Retinal pigment epithelial cell (primary cell): ENCODE measurements around the gene ORM2.

Source experiments
- DNase-seq: peaks from one replicate; pipeline ENCODE4 v3.0.0-alpha.2; 2010; ENCODE audit warnings: low read depth
- H3K4me3 ChIP-seq: 2 replicates; pipeline ENCODE4 v1.5.1; 2011; ENCODE audit warnings: mild to moderate bottlenecking, low read length, control low read depth, moderate library complexity
- TF ChIP-seq, protein P1 (sequence below): conservative IDR thresholded peaks from 2 replicates; pipeline ENCODE4 v1.5.1; 2011; ENCODE audit warnings: low read depth, low read length, control low read depth, inconsistent platforms

The ORM2 gene

DNA sequence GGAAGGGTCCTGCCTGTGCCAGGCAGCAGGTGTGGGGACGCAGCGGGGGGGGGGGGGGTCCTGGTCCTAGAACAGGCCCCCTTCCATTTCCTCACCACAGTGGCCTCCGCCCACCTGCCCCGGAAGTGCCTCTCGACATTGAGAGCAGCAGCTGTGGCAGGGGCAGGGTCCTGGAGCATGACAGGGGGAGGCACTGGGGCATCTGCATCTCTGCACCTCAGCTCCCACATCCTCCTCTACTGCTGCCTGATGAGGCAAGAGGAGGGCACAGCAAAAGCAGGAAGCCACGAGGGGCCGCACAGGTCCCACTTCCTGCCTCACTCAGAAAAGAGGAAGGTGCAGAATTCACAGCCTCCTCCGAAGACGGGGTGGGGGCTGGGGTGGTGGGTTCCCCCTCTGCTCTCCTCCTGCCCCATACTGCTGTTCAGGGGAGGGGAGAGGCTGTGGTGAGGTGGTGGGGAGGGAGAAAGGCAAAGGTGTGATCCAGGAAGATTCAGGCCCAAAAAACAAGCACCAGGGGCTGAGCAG lies 43.3 kb downstream of the ORM2 start:
- H3K4me3 ChIP-seq, result no peak overlapping the region
- TF ChIP-seq, protein P1, sequence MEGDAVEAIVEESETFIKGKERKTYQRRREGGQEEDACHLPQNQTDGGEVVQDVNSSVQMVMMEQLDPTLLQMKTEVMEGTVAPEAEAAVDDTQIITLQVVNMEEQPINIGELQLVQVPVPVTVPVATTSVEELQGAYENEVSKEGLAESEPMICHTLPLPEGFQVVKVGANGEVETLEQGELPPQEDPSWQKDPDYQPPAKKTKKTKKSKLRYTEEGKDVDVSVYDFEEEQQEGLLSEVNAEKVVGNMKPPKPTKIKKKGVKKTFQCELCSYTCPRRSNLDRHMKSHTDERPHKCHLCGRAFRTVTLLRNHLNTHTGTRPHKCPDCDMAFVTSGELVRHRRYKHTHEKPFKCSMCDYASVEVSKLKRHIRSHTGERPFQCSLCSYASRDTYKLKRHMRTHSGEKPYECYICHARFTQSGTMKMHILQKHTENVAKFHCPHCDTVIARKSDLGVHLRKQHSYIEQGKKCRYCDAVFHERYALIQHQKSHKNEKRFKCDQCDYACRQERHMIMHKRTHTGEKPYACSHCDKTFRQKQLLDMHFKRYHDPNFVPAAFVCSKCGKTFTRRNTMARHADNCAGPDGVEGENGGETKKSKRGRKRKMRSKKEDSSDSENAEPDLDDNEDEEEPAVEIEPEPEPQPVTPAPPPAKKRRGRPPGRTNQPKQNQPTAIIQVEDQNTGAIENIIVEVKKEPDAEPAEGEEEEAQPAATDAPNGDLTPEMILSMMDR, result no peak
- DNase-seq, result no peak

DNA sequence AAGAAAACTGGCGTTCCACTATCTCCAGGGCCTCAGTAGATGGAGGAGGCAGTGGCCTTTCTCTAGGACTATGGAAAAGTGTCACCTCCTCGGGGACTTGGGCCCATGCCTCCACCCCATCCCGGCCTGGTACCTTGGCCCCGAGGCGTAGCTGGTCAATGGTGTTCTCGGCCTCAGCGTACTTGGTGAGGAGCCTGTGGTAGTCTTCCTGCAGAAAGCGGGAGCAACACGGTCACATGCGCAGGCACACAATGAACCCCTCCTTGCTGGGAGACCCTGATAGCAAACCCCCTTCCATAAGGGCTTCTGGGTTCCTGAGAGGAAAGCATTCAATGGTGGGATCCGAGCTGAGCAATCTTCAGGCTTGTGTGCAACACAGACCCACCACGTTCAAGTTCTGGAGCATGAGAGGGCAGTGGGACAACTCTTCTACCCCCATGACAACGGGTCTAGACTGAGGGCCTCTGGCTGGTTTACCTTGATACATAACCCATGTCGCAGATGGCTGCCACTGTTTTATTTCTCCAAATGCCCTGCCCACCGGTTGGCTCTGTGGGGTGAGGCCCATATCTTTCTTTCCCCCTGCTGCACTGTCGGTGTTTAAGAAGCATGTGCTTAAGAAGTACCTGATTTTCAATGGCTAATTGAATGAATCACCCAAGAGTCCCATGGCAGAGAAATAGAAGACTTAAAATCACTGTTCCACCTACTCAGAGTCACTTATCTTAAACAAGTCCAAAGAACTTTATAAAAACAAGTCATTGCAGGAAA lies 44.5 kb downstream of the ORM2 start:
- no peak for DNase-seq
- TF ChIP-seq, protein P1, result no peak
- no peak overlapping the region for H3K4me3 ChIP-seq

DNA sequence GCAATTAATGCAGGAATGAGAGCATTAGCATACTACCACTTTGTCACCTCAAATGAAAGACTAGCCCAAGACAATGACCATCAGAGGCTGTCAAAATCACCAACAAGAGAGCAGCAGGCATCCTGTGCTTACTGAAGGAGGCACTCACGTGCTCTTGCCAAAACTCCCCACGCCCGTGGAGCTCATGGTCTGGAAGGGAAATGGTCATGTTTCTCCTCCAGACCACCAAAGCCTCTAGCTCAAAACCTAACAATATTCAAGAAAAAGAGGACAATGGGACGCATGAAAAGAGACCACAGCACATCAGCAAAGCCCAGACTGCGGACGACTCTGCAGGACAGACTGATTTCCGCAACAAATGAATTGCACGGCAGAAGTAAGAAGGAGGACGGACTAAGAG lies 45.3 kb downstream of the ORM2 start:
- no peak for DNase-seq
- no peak overlapping the region for H3K4me3 ChIP-seq
- TF ChIP-seq, protein P1, result no peak

DNA sequence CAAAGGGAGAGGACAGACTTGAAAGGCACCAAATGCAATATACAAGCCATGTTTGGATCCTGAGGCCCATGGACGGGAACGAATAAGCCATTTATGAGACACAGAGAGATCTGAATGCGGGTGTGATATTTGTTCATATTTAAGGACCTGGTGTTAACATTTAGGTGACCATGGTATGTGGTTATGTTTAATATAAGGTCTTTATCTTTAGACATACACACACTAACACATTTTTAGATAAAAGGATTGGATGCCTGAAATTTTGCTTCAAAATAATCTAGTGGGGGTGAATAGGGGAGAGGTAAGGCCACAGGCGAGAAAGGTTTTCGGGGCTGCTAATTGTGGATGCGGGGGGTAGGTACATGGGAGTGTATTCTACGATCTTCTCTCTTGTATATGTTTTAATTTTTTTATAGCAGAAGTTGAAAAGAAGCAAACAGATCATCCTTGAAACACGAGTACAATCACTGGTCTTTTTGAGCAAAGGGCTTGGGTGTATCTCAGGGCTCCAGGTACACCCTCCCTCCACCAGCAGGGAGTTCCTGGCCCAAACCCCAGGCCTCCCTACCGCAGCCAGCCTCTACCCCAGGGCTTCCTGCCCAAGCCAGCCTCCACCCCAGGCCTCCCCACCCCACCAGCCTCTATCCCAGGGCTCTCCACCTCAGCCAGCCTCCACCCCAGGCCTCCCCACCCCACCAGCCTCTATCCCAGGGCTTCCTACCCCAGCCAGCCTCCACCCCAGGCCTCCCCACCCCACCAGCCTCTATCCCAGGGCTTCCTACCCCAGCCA lies 45.9 kb downstream of the ORM2 start:
- TF ChIP-seq, protein P1, result no peak
- no peak for DNase-seq
- no peak overlapping the region for H3K4me3 ChIP-seq

DNA sequence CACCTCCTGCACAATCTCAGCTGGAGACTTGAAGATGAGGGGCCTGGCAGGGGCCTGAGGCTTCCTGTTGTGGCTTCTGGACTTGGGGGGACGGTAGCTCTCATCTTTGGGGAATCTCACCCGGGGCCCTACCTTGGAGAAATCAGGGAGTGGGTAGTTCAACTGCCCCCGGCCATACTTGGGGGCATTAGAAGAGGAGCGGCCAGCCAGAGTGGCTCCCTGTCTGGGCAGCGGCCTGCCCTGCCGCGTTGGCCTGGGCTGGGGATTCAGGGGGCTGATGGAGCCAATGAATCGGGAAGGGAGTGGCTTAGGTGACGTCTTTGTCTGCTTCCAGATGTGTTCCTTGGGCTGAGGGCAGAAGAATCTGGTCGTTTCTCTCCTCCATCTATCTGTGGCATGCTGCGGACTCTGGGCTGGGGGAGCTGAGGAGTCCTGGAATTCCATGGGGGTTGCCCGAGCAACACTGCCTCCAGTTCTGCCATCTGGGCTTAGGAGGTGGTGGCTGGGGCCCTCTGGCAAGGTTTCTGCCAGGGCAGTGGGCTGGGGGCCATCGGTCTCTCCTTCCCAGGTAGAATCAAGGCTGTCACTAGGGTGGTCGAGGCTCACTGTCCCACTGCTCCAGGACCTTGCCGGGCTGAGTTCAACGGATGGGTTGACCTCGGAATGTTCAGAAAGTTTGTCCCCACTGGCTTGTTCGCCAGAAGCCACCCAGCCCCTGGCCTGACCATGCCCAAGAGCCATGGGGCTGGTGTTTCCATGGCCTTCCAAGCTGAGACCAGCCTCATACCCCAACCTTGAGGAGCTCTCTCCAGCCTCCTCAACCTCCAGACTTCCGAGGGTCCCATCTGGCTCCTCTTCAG lies 47.1 kb downstream of the ORM2 start:
- DNase-seq, result no peak
- H3K4me3 ChIP-seq, result no peak overlapping the region
- TF ChIP-seq, protein P1, result no peak

DNA sequence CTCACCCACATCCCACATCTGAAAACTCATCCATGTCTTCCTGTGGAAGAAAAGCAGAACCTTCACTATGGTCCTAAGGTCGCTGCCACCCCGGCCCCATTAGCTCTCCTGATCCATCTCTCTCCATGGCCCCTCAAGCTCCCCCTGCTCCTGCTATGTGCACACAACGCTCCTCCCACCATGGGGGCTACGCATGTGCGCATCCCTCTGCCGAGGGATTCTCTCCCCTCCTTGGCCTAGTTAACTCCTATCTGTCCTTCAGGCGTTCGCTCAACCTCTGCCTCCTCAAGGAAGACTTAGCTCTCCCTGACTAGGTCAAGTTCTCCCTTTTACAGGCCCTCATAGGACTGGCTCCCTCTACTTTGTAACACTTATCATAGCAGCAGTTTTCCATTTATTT lies 48.3 kb downstream of the ORM2 start:
- TF ChIP-seq, protein P1, result no peak
- no peak overlapping the region for H3K4me3 ChIP-seq
- no peak for DNase-seq
